HepG2 (cell line): Measurements from ENCODE around the gene GPATCH4.

Experiments
- BRF2 ChIP-seq: sonication (generic); formaldehyde crosslinking; IDR thresholded peaks from 2 replicates; pipeline ENCODE4 v1.8.1; 2022; ENCODE audit warnings: mild to moderate bottlenecking, missing genetic modification reagents
- CCAR2 ChIP-seq: fragments of 200-400 bp; formaldehyde crosslinking; optimal IDR thresholded peaks from 2 replicates; pipeline ENCODE3; 2018; ENCODE audit warnings: low read depth, mild to moderate bottlenecking, low read length, moderate library complexity
- CREM ChIP-seq, 2 experiments: sonication (generic) in 1 of 2; formaldehyde crosslinking in 1 of 2; IDR thresholded peaks; 2 replicates each; pipeline versions ENCODE4 v1.4.0 to v1.6.1; 2016 to 2020; ENCODE audit warnings: antibody characterized with exemption in 1 of 2, mild to moderate bottlenecking in 1 of 2, missing genetic modification reagents in 1 of 2
- CTCF ChIP-seq: sonication (generic); formaldehyde crosslinking; IDR thresholded peaks from 2 replicates; pipeline ENCODE4 v1.5.0; 2020; ENCODE audit warnings: mild to moderate bottlenecking, missing genetic modification reagents, moderate library complexity
- ESRRA ChIP-seq: sonication (generic); formaldehyde crosslinking; IDR thresholded peaks from 2 replicates; pipeline ENCODE4 v1.5.1; 2020; ENCODE audit warnings: mild to moderate bottlenecking, low read depth, missing genetic modification reagents
- GABPA ChIP-seq, 2 experiments: IDR thresholded peaks; 2 replicates each; pipeline ENCODE4 v1.6.1; 2011 to 2016; ENCODE audit warnings: low read depth in 2 of 2, low read length in 1 of 2, missing biosample characterization in 1 of 2, missing genetic modification characterization in 1 of 2
- NCOA2 ChIP-seq: sonication (generic); formaldehyde crosslinking; IDR thresholded peaks from 2 replicates; pipeline ENCODE4 v1.8.0; 2022; ENCODE audit warnings: inconsistent platforms
- SAP130 ChIP-seq: IDR thresholded peaks from 2 replicates; pipeline ENCODE4 v1.6.1; 2016; ENCODE audit warnings: low read depth
- SP2 ChIP-seq: sonication (generic); formaldehyde crosslinking; IDR thresholded peaks from 2 replicates; pipeline ENCODE4 v1.5.1; 2020; ENCODE audit warnings: mild to moderate bottlenecking, missing genetic modification reagents
- TCF7L2 ChIP-seq: IDR thresholded peaks from 2 replicates; pipeline ENCODE4 v1.6.1; 2011; ENCODE audit warnings: mild to moderate bottlenecking, low read depth, low read length, moderate library complexity
- ZBTB8A ChIP-seq: sonication (generic); formaldehyde crosslinking; IDR thresholded peaks from 2 replicates; pipeline ENCODE4 v1.4.0; 2020; ENCODE audit warnings: mild to moderate bottlenecking, low read depth, missing genetic modification reagents, borderline replicate concordance
- ZGPAT ChIP-seq: IDR thresholded peaks from 2 replicates; pipeline ENCODE4 v1.6.1; 2016; ENCODE audit warnings: mild to moderate bottlenecking
- ZSCAN30 ChIP-seq: sonication (generic); formaldehyde crosslinking; IDR thresholded peaks from 2 replicates; pipeline ENCODE4 v1.5.0; 2020; ENCODE audit warnings: mild to moderate bottlenecking, missing genetic modification reagents

- TF ChIP-seq ESRRA (CRISPR knock-in tag), result no peak
- no peak for TF ChIP-seq SP2 (CRISPR knock-in tag)
- no peak for TF ChIP-seq SAP130
- TF ChIP-seq BRF2, result no peak
- TF ChIP-seq CREM (IDR thresholded peaks at IDR 0.05), result no peak
- TF ChIP-seq CREM (CRISPR knock-in tag; IDR thresholded peaks at IDR 0.05), result no peak
- no peak for TF ChIP-seq NCOA2 (CRISPR knock-in tag)
- TF ChIP-seq ZGPAT, result no peak
- TF ChIP-seq ZSCAN30, result no peak
- no peak for TF ChIP-seq CCAR2
- no peak for TF ChIP-seq CTCF (CRISPR knock-in tag)
- no peak for TF ChIP-seq TCF7L2
- TF ChIP-seq GABPA (IDR thresholded peaks at IDR 0.05; ENCODE audit: low read depth, low read length), result no peak
- no peak for TF ChIP-seq GABPA (CRISPR knock-in tag; IDR thresholded peaks at IDR 0.05; ENCODE audit: low read depth)
- no peak for TF ChIP-seq ZBTB8A (CRISPR knock-in tag)
These were observed 6.3 kb downstream of the GPATCH4 start for GRCh38 chr1:156595016-156595415.
